Transverse colon (tissue), 4 donors: ENCODE results near the gene VAPB. TPM values are rescaled to one million over a fixed set of nuclear protein-coding genes. Genes with fewer than 3 reads are reported as not detected.

Experiments used
- DNase-seq: peaks from one replicate; pipeline ENCODE4 v3.0.0-alpha.2; 2019
- H3K27ac ChIP-seq, 4 donors: fragments of 200-600 bp; sonication (generic); 2 replicates each; pipeline ENCODE4 v1.5.1; 2016 to 2018; ENCODE audit warnings: inconsistent platforms in 4 of 4
- H3K27me3 ChIP-seq: fragments of 200-600 bp; sonication (generic); 2 replicates; pipeline ENCODE4 v1.5.1; 2017; ENCODE audit warnings: inconsistent platforms
- H3K36me3 ChIP-seq, 4 donors: fragments of 200-600 bp; sonication (generic); 2 replicates each; pipeline ENCODE4 v1.5.1; 2017 to 2019; ENCODE audit warnings: inconsistent platforms in 4 of 4
- H3K4me1 ChIP-seq, 4 donors: fragments of 200-600 bp; sonication (generic); 2 replicates each; pipeline ENCODE4 v1.5.1; 2017 to 2020; ENCODE audit warnings: inconsistent platforms in 4 of 4
- H3K4me3 ChIP-seq, 4 donors: fragments of 200-600 bp; sonication (generic); 1 replicate in 1 of 4; 2 replicates in 3 of 4; pipeline versions ENCODE4 v1.5.1 to v1.6.1; 2017 to 2019; ENCODE audit warnings: inconsistent platforms in 4 of 4
- H3K9me3 ChIP-seq, 2 donors: fragments of 200-600 bp; sonication (generic); 2 replicates each; pipeline ENCODE4 v1.5.1; 2017 to 2019; ENCODE audit warnings: inconsistent platforms in 2 of 2
- EP300 ChIP-seq: sonication (generic); formaldehyde crosslinking; IDR thresholded peaks from one replicate; pipeline ENCODE4 v1.6.1; 2017; ENCODE audit warnings: antibody characterized with exemption, low read depth
- POLR2A ChIP-seq: fragments of 450-650 bp; IDR thresholded peaks from one replicate; pipeline ENCODE4 v1.6.1; 2016; ENCODE audit warnings: antibody characterized with exemption, mild to moderate bottlenecking, moderate library complexity
- POLR2AphosphoS5 ChIP-seq, 3 donors: sonication (generic); formaldehyde crosslinking; IDR thresholded peaks; one replicate each; pipeline ENCODE4 v1.6.1; 2016; ENCODE audit warnings: antibody characterized with exemption in 3 of 3
- WGBS, 2 donors: methylation state at CpG; one replicate each; pipeline ENCODE4 v1.1.5; 2018; ENCODE audit warnings: low coverage in 1 of 2; 5-methylcytosine and 5-hydroxymethylcytosine counted together
- in situ Hi-C, 4 donors: fragments of 200-750 bp; cut with MboI; loops; one replicate each; pipeline versions ENCODE4 v1.15.0 to v1.15.1; 2017; ENCODE audit warnings: low sequenced_read_pairs in 3 of 4, low pct_ligation_motif_present in 1 of 4, low pct_unique_long_range_greater_than_20kb in 1 of 4
- intact Hi-C: fragments of 100-400 bp; cut with DNase I; formaldehyde crosslinking; loops from one replicate; pipeline ENCODE4 v1.15.1; 2023; ENCODE audit warnings: low total_unique reads
- total RNA-seq, 4 donors: library from RNA; depleted of rRNA; stranded (reverse); fragments of >200 nt; gene quantifications; one replicate each; pipeline ENCODE4 v1.1.0, GENCODE V29; 2016
- TF ChIP-seq, protein P1 (sequence below), 5 experiments: fragments of 200-600 bp in 3 of 5; fragments of 450-650 bp in 2 of 5; sonication (generic) in 3 of 5; IDR thresholded peaks; 1 replicate in 2 of 5; 2 replicates in 3 of 5; pipeline ENCODE4 v1.5.1; 2016 to 2017; ENCODE audit warnings: antibody characterized with exemption in 5 of 5, inconsistent platforms in 3 of 5, mild to moderate bottlenecking in 2 of 5, moderate library complexity in 1 of 5

The VAPB gene
- total RNA-seq, 4 donors from 2014 or later: 11.6 to 44.8 (median 28.0) TPM

GRCh38 chr20:58497724-58498469 lies 108.9 kb downstream of the VAPB start:
- no peak for DNase-seq
- 88 to 92% methylated on average over 9 to 13 of the region's 13 CpGs for WGBS, 2 donors
- H3K4me3 ChIP-seq: no peak overlapping the region
- no peak overlapping the region for H3K27ac ChIP-seq
- TF ChIP-seq, protein P1, sequence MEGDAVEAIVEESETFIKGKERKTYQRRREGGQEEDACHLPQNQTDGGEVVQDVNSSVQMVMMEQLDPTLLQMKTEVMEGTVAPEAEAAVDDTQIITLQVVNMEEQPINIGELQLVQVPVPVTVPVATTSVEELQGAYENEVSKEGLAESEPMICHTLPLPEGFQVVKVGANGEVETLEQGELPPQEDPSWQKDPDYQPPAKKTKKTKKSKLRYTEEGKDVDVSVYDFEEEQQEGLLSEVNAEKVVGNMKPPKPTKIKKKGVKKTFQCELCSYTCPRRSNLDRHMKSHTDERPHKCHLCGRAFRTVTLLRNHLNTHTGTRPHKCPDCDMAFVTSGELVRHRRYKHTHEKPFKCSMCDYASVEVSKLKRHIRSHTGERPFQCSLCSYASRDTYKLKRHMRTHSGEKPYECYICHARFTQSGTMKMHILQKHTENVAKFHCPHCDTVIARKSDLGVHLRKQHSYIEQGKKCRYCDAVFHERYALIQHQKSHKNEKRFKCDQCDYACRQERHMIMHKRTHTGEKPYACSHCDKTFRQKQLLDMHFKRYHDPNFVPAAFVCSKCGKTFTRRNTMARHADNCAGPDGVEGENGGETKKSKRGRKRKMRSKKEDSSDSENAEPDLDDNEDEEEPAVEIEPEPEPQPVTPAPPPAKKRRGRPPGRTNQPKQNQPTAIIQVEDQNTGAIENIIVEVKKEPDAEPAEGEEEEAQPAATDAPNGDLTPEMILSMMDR (IDR thresholded peaks at IDR 0.05): no peak
- TF ChIP-seq POLR2A (no peak), POLR2AphosphoS5 (IDR thresholded peaks at IDR 0.05) (no peak), EP300 (no peak)
- no peaks in the 10 kb centered on the region for H3K9me3 ChIP-seq
- in situ Hi-C loops: loop anchor here in 3 of 4 donors (25.0 kb wide), 2 partner anchors 339 to 714 kb away; no protein-coding TSS in a partner anchor
- no peaks in the 10 kb centered on the region for H3K27me3 ChIP-seq
- H3K36me3 ChIP-seq: no peaks in the 10 kb centered on the region
- intact Hi-C loops: no loop called here
- no peaks in the 10 kb centered on the region for H3K4me1 ChIP-seq

GRCh38 chr20:58498470-58499068 lies 109.5 kb downstream of the VAPB start:
- 63 to 66% methylated on average over 2 to 8 of the region's 9 CpGs for WGBS, 2 donors
- no peaks in the 10 kb centered on the region for H3K36me3 ChIP-seq
- intact Hi-C loops (no loop called here), in situ Hi-C loops (loop anchor here in 3 of 4 donors (25.0 kb wide), 2 partner anchors 339 to 714 kb away; no protein-coding TSS in a partner anchor)
- no peak overlapping the region for H3K4me3 ChIP-seq
- H3K9me3 ChIP-seq: peaks cover 0 to under 1% of the 10 kb centered on the region in 2 donors
- H3K27me3 ChIP-seq: no peaks in the 10 kb centered on the region
- DNase-seq: no peak
- no peak overlapping the region for H3K27ac ChIP-seq
- no peak for TF ChIP-seq POLR2AphosphoS5 (IDR thresholded peaks at IDR 0.05)
- no peaks in the 10 kb centered on the region for H3K4me1 ChIP-seq

- DNase-seq: no peak
- Histone ChIP-seq H3K36me3 (no peaks in the 10 kb centered on the region), H3K27me3 (no peaks in the 10 kb centered on the region), H3K4me3 (no peak overlapping the region), H3K9me3 (peaks cover 0 to 17% of the 10 kb centered on the region in 2 donors), H3K27ac (no peak overlapping the region), H3K4me1 (no peaks in the 10 kb centered on the region)
- intact Hi-C loops: no loop called here
- WGBS, 2 donors: 92 to 96% methylated on average over 3 to 7 of the region's 7 CpGs
- in situ Hi-C loops: no loop called here
- TF ChIP-seq EP300: no peak
- no peak for TF ChIP-seq POLR2A
- no peak for TF ChIP-seq POLR2AphosphoS5 (IDR thresholded peaks at IDR 0.05)
- TF ChIP-seq, protein P1 (IDR thresholded peaks at IDR 0.05): no peak
Measured at GRCh38 chr20:58500256-58500655, 111.2 kb downstream of the VAPB start.

Other genes starting within 250 kb of the VAPB start
- gene ANKRD60, start 160.6 kb upstream of the VAPB start, total RNA-seq: not detected
- 10 to 100 TPM in 3 of 4 donors, 1 to 10 TPM in 1; 4.2 to 25.9 (median 20.7) TPM for gene RAB22A, start 79.5 kb upstream of the VAPB start, total RNA-seq
- gene APCDD1L, start 126.2 kb downstream of the VAPB start, total RNA-seq: under 1 TPM in 1 of 4 donors, not detected in 3; 0.16 TPM